ENCODE measurements around the gene RSF1. TPM values are rescaled to one million over a fixed set of nuclear protein-coding genes. Genes with fewer than 3 reads are reported as not detected.
"Not testable (repeated sequence)": the region's sequence is repeated elsewhere in the genome, so short reads cannot be mapped to it uniquely, and the experiment has no call there.

RSF1 gene
- total RNA-seq, 1 experiment from 2014 or later, result 62.0 TPM

DNA sequence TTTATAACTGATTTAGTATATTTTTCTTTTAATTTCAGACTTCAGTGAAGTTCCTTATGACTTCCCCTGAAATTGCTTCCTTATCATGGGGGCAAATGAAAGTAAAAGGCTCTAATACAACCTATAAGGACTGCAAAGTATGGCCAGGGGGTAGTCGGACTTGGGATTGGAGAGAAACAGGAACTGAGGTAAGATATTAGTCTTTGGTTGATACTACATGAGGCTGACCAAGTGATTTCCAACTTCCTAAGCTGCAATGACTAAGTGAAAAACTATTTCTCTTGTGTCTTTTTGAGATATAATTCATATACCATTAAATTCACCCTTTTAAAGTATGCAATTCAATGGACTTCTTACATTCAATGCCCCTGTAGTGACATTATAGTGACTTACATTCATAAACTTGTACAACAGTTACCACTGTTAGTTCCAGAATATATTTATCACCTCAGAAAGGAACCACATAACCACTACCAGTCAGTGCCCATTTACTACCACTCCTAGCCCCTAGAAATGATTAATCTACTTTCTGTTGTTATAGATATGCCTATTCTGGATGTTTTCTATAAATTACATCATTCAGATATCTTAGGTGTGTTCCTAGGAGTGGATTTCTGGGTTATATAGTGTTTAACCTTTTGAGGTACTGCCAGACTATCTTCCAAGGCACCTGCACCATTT is 22.1 kb upstream of the RSF1 start:
- no peaks in the 10 kb centered on the region for H3K4me1 Mint-ChIP-seq (ENCODE audit: insufficient read depth, unreplicated experiment)
- POLR2A ChIA-PET, result no interaction called here
- H3K27ac Mint-ChIP-seq (ENCODE audit: low read depth, unreplicated experiment), result no peak overlapping the region
- H3K9me3 Mint-ChIP-seq (ENCODE audit: unreplicated experiment), result no peaks in the 10 kb centered on the region
- no peaks in the 10 kb centered on the region for H3K27me3 Mint-ChIP-seq (ENCODE audit: insufficient read depth, unreplicated experiment)
- TF ChIP-seq, protein P1, sequence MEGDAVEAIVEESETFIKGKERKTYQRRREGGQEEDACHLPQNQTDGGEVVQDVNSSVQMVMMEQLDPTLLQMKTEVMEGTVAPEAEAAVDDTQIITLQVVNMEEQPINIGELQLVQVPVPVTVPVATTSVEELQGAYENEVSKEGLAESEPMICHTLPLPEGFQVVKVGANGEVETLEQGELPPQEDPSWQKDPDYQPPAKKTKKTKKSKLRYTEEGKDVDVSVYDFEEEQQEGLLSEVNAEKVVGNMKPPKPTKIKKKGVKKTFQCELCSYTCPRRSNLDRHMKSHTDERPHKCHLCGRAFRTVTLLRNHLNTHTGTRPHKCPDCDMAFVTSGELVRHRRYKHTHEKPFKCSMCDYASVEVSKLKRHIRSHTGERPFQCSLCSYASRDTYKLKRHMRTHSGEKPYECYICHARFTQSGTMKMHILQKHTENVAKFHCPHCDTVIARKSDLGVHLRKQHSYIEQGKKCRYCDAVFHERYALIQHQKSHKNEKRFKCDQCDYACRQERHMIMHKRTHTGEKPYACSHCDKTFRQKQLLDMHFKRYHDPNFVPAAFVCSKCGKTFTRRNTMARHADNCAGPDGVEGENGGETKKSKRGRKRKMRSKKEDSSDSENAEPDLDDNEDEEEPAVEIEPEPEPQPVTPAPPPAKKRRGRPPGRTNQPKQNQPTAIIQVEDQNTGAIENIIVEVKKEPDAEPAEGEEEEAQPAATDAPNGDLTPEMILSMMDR (IDR thresholded peaks at IDR 0.05; ENCODE audit: unreplicated experiment), result no peak
- intact Hi-C loops (cut with micrococcal nuclease), result no loop called here
- CTCF ChIA-PET, result no interaction called here
- DNase-seq (ENCODE audit: unreplicated experiment), result no peak
- BruUV-seq (replicated peaks), result no TSS peak
- H3K4me3 Mint-ChIP-seq (ENCODE audit: unreplicated experiment), result no peak overlapping the region
- H3K36me3 Mint-ChIP-seq (ENCODE audit: insufficient read depth, unreplicated experiment), result peaks cover 13% of the 10 kb centered on the region

DNA sequence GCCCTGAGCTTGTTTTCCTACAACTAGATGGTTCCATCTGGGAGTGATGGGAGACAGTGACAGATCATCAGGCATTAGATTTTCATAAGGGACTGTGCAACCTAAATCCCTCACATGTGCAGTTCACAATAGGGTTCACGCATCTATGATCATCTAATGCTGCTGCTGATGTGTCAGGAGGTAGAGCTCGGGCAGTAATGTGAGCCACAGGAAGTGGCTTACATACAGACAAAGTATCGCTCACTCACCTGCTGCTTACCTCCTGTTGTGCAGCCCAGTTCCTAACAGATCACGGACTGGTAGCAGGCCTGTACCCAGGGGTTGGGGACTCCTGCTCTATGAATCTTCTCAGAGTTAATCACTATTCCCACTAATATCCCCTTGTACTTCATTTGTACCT is 12.8 kb upstream of the RSF1 start:
- H3K9me3 Mint-ChIP-seq (ENCODE audit: unreplicated experiment), result no peaks in the 10 kb centered on the region
- ChIA-PET POLR2A (interaction anchor here (0.7 to 1.6 kb wide), 2 partner anchors 8 to 44 kb away, joined by 3 to 4 read pairs; no protein-coding TSS in a partner anchor), CTCF (interaction anchor here (0.7 kb wide), 1 partner anchor 239 kb away, joined by 5 read pairs; no protein-coding TSS in a partner anchor)
- BruUV-seq (replicated peaks), result no TSS peak
- H3K27me3 Mint-ChIP-seq (ENCODE audit: insufficient read depth, unreplicated experiment), result no peaks in the 10 kb centered on the region
- no peaks in the 10 kb centered on the region for H3K4me1 Mint-ChIP-seq (ENCODE audit: insufficient read depth, unreplicated experiment)
- no peak overlapping the region for H3K27ac Mint-ChIP-seq (ENCODE audit: low read depth, unreplicated experiment)
- TF ChIP-seq, protein P1 (IDR thresholded peaks at IDR 0.05; ENCODE audit: unreplicated experiment), result no peak
- DNase-seq (ENCODE audit: unreplicated experiment), result no peak
- H3K36me3 Mint-ChIP-seq (ENCODE audit: insufficient read depth, unreplicated experiment), result no peaks in the 10 kb centered on the region
- intact Hi-C loops (cut with micrococcal nuclease), result no loop called here
- no peak overlapping the region for H3K4me3 Mint-ChIP-seq (ENCODE audit: unreplicated experiment)

DNA sequence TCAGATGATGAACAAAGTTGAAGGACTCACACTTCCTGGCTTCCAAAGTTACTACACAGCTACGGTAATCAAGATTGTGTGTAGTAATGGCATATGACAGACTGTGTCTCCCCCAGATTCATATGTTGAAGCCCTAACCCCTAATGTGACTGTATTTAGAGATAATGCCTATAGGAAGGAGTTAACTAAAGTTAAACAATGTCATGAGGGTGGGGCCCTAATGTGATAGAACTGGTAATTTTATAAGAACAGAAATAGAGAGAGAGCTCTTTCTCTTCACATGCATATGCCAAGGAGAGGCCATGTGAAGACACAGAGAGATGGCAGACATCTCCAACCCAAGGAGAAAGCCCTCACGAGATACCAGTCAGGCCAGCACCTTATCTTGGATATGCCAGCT is 8.4 kb upstream of the RSF1 start:
- TF ChIP-seq, protein P1 (IDR thresholded peaks at IDR 0.05; ENCODE audit: unreplicated experiment), result no peak
- Mint-ChIP-seq H3K36me3 (ENCODE audit: insufficient read depth, unreplicated experiment) (no peaks in the 10 kb centered on the region), H3K4me1 (ENCODE audit: insufficient read depth, unreplicated experiment) (no peaks in the 10 kb centered on the region), H3K27me3 (ENCODE audit: insufficient read depth, unreplicated experiment) (no peaks in the 10 kb centered on the region), H3K9me3 (ENCODE audit: unreplicated experiment) (no peaks in the 10 kb centered on the region), H3K27ac (ENCODE audit: low read depth, unreplicated experiment) (no peak overlapping the region), H3K4me3 (ENCODE audit: unreplicated experiment) (no peak overlapping the region)
- DNase-seq (ENCODE audit: unreplicated experiment), result no peak
- ChIA-PET CTCF (interaction anchor here (0.8 kb wide), 1 partner anchor 10 kb away, joined by 3 read pairs; no protein-coding TSS in a partner anchor), POLR2A (interaction anchor here (0.9 kb wide), 1 partner anchor 10 kb away, joined by 3 read pairs; no protein-coding TSS in a partner anchor)
- BruUV-seq (replicated peaks), result no TSS peak
- intact Hi-C loops (cut with micrococcal nuclease), result no loop called here

DNA sequence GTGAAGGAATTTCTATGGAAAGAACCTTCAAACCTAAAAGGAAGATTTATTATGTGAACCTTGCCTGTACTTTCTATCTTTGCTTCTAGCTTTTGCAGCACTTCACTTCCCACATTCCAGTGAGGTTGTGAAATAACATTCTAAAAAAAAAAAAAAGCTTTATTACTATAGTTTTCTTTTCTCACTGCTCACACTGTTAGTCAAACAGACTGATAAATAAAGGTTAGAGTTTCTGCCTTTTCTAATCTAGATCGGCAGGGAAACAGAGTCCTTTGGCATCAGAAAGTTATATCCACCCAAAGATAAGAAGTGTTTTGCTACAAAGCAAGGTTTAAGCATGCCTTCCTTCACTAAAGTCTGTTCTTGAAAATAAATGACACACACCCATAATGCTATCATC is 3.3 kb upstream of the RSF1 start:
- no peaks in the 10 kb centered on the region for H3K36me3 Mint-ChIP-seq (ENCODE audit: insufficient read depth, unreplicated experiment)
- ChIA-PET POLR2A (interaction anchor here (0.5 to 1.1 kb wide), 3 partner anchors 8 to 207 kb away, joined by 3 to 6 read pairs (median 3); partner anchors contain the start of gene INTS4), CTCF (interaction anchor here (0.6 to 0.8 kb wide), 3 partner anchors 156 to 212 kb away, joined by 4 to 6 read pairs (median 5); no protein-coding TSS in a partner anchor)
- no peak overlapping the region for H3K4me3 Mint-ChIP-seq (ENCODE audit: unreplicated experiment)
- no TSS peak for BruUV-seq (replicated peaks)
- H3K27ac Mint-ChIP-seq (ENCODE audit: low read depth, unreplicated experiment), result no peak overlapping the region
- DNase-seq (ENCODE audit: unreplicated experiment), result no peak
- H3K27me3 Mint-ChIP-seq (ENCODE audit: insufficient read depth, unreplicated experiment), result no peaks in the 10 kb centered on the region
- peaks cover 7% of the 10 kb centered on the region for H3K4me1 Mint-ChIP-seq (ENCODE audit: insufficient read depth, unreplicated experiment)
- intact Hi-C loops (cut with micrococcal nuclease), result loop anchor here (5.0 kb wide), 1 partner anchor 364 kb away; the partner anchor contains the start of genes KCTD21 and USP35
- H3K9me3 Mint-ChIP-seq (ENCODE audit: unreplicated experiment), result no peaks in the 10 kb centered on the region
- TF ChIP-seq, protein P1 (IDR thresholded peaks at IDR 0.05; ENCODE audit: unreplicated experiment), result no peak

DNA sequence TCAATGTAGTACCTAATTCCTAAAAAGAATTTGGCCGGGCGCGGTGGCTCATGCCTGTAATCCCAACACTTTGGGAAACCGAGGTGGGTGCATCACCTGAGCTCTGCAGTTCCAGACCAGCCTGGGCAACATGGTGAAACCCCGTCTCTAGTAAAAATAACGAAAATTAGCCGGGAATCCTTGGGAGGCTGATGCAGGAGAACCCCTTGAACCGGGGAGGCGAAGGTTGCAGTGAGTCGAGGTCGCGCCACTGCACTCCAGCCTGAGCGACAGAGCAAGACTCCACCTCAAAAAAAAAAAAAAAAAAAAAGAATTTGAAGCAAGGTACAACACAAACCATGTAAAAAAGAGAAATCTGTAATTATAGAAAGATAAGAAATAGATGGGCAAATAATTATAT is 1.6 kb upstream of the RSF1 start:
- peak overlapping the region; percentile 93 for H3K4me3 Mint-ChIP-seq (ENCODE audit: unreplicated experiment)
- BruUV-seq (replicated peaks); H3K9me3 Mint-ChIP-seq (ENCODE audit: unreplicated experiment); H3K36me3 Mint-ChIP-seq (ENCODE audit: insufficient read depth, unreplicated experiment); H3K27me3 Mint-ChIP-seq (ENCODE audit: insufficient read depth, unreplicated experiment); CTCF ChIA-PET; H3K27ac Mint-ChIP-seq (ENCODE audit: low read depth, unreplicated experiment); H3K4me1 Mint-ChIP-seq (ENCODE audit: insufficient read depth, unreplicated experiment); DNase-seq (ENCODE audit: unreplicated experiment): not testable (repeated sequence)
- POLR2A ChIA-PET, result interaction anchor here (0.7 to 2.4 kb wide), 6 partner anchors 13 to 257 kb away, joined by 3 to 15 read pairs (median 4); partner anchors contain the start of genes INTS4 and NDUFC2
- intact Hi-C loops (cut with micrococcal nuclease), result loop anchor here (5.0 kb wide), 1 partner anchor 365 kb away; the partner anchor contains the start of genes KCTD21 and USP35
